EL (cell line): Measurements from ENCODE around the gene PCLAF.
"Not testable (repeated sequence)": the region's sequence is repeated elsewhere in the genome, so short reads cannot be mapped to it uniquely, and the experiment has no call there.

Source experiments
- DNase-seq: peaks from one replicate; pipeline ENCODE4 v3.0.0-alpha.2; 2016

The PCLAF gene

DNA sequence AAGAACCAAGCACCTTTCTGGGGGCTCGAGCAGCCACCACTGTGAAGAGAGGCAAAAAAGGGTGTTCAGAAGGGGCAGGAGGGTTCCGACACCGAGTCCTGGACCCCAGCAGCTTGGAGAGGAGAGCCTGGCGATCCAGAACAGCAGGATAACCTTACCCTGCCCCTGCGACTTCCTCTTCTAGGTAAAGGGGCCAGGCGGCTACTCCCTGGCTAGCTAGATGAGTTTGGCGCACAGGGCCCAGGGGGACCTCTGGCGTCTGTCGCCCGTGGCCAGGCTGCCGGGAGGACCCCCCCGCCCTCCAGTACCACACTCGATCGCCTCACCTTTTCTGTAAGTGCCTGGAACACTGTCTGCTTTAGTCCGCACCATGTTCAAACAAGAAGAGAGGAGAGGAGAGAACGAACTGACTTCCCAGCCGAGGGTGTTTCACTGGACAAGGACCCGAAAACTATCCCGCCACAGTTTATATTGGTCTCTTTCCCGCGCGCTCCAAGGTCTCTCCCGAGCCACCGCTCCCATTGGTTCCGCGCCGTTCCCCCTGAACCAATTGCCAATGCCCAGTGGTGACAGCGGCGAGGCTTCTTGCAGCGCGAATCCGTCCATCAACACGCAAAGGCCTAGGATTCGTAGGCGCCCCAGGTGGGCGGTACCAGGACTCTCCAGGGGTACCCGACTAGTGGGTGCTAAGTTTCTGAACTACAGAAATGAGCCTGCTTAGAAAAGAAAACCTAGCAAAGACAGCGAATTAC lies at the start of gene PCLAF:
Gene PCLAF, minus strand, starts transcription at position 442 of the 752 bp plus-strand sequence. Its CDS starts 70 bp downstream, at position 372.
- peak; percentile 99 for DNase-seq

DNA sequence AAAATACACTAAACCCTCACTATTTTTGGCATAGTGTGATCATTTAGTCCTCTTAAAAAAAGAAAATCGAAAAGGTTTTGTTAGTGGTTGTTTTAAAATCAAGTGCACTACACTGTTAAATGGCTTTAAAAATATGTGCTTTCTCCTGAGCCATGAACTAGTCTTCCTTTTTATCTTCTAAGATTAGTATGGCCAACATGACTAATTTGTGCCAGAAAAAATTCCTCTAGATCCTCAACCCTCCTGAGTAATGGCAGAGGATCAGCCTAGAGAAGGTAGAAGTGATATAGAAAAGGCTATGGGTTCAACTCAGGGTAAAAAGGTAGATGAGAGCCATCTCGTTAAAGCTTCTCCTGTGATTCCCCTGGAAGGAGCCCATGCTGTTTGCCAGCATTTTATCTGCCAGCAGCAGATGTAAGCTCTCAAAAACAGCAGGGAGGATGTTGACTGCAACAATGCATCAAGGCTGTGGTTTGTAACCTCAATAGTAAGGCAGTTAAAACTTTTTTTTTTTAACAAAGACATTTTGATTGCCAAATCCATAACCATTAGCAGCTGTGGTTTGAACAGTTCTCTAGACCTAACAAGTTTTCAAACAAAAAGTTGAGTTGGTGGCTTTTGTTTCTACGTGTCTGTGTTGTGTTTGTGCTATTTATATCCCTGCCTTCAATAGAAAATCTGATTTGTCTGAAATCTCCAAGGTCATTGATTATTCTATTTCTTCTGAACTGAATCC lies 48.9 kb upstream of the PCLAF start:
- peak; percentile 57 for DNase-seq

DNA sequence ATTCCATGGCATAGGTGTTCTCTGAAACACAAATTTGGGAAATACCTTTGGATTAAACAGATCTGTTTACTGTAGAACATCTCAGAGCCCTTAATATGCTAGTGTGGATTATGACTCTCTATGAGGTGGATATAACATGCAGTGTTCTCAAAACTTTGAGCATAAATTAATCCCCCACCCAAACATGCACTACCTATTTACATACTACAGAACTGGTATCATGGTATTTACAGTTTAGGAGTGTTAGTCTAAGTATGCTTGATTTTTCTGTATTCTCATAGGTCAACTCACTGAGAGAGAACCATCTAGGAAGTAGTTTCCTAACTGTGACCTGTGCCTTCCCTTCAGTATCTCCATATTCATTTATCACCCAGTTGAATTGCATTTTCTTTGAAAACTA lies 48.2 kb upstream of the PCLAF start:
- no peak for DNase-seq

DNA sequence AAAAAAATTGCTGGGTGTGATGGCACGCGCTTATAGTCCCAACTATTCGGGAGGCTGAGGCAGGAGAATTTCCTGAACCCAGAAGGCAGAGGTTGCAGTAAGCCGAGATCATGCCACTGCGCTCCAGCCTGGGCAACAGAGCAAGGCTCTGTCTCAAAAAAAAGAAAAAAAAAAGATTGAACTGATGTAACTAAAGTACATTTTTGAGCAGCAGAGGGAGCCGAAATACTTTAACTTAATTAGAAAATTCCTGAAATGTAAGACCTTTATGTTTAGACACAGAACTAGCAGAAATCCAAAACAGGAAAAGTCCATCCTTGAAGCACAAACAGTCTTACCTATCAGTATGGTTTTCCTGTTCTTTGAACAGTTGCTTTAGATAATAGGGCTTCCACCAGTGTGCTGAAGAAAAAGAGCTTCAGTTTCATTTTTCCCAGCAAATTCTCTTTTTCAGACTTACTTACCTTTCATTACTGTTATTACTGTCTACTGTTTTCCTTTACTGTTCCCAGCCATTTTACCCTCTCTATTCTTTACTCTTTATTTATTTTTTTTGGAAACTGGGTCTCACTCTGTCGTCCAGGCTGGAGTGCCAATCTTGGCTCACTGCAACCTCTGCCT lies 45.7 kb upstream of the PCLAF start:
- peak; percentile 35 for DNase-seq

- DNase-seq: no peak
Observed at GRCh38 chr15:64425221-64425620, 44.0 kb upstream of the PCLAF start.

DNA sequence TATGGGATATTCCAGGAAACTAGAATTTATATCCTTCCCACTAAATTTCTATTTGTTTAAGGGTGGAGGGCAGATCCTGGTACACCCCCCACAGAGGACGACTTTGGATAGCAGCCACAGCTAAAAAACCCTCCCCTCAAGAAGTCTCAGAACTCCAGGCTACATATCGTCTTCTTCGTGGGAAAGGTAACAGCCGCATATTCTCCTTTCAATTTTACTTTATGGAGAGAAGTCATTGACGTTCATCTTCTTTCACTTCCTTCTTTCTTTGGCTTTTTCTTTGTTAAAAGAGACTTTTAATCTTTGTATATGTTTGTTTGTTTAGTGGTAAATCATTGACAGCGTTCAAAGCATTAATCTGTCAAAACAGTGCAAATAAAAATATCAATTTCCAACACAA lies 42.7 kb upstream of the PCLAF start:
- DNase-seq: no peak

GRCh38 chr15:64422697-64423096 lies 41.5 kb upstream of the PCLAF start:
- no peak for DNase-seq

DNA sequence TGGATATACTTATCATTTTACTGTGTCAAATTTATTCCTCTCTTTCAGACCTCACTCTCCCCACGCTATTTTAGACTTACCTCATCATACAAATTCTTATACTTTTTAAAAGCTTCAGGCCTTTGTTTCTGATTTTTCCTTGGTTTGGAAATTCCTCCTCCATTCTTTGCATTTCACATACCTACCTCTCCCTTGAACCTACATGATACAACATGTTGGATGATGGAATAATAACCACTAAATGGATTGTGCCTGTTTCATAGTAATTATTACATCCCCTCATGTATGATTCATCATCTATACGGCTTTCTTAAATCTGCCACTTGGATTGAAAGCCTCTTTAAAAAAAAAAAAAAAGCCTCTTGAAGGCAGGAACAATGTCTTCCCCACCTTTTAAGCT lies 31.0 kb upstream of the PCLAF start:
- no peak for DNase-seq

DNA sequence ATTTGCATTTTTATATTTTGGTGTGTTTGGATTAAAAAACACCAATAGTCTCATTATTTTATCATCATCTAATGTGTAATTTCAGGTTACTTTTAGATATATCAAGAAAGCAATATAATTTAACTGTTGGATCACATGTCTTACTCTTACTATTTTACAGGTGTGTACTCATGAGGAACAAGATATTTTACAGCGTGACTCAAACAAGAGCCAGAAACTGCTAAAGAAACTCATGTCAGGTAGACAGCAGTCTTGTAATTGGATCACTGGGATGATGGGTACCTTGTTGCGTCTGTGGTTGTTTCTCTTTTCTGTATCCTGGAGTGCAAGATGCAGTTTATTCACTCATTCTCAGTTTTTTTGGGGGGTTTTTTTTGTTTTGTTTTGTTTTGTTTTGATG lies 19.3 kb upstream of the PCLAF start:
- DNase-seq: no peak

DNA sequence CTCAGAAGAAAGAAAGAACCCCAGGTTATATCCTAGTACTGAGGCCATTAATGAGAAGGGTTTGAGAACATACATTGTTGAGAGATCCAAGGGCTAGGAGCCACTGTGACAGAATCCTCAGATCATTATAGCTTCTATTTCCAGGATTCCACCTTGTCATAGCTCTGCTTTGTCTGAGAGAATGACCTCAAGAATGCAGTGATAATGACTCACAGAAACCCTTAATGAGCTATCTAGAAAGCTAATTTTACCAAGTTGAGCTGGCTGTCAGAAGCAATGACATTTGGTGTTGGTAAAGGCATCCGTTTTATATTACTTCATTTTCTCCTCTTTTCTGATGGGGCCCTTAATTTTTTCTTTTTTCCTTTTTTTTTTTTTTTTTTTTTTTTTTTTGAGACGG lies 17.3 kb upstream of the PCLAF start:
- DNase-seq: no peak

- DNase-seq: no peak
Observed at GRCh38 chr15:64396789-64397188, 15.5 kb upstream of the PCLAF start.

GRCh38 chr15:64392471-64392870 lies 11.2 kb upstream of the PCLAF start:
- not testable (repeated sequence) for DNase-seq

DNA sequence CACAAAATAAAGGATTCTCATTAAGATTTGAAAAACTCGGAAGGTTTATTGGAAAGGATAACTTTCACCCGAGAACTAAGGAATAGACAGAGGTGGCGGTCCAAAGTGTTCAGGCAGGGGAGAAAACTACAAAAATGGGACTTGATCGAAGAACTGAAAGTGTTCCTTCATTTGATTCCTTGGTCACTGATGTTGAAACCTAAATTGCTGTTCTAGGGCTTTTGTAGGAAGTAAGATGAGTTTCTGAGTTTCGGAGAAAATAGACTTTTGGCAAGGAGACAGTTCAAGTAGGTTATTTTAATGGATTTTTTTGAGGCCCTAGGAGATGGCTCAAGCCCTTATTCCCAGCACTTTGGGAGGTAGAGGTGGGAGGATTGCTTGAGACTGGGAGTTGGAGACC lies 7.8 kb upstream of the PCLAF start:
- no peak for DNase-seq

GRCh38 chr15:64387562-64388168 lies 6.4 kb upstream of the PCLAF start, which contains the start of gene TRIP4:
TSS of gene TRIP4 (plus strand) at chr15:64387836. CDS start at chr15:64387864, 28 bp downstream.
- peak; percentile 97 for DNase-seq

DNA sequence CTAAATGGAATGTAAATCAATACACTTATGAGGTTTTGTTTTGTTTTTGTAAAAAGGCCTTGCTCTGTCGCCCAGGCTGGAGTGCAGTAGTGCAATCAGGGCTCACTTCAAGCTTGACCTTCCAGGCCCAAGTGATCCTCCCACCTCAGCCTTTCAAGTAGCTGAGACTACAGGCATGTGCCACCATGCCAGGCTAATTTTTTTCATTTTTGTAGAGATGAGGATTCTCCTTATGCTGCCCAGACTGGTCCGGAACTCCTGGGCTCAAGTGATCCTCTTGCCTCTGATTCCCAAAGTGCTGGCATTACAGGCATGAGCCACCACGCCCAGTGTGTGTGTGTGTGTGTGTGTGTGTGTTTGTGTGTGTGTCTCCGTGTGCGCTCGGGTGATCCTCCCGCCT lies 5.0 kb upstream of the PCLAF start:
- DNase-seq: no peak

DNA sequence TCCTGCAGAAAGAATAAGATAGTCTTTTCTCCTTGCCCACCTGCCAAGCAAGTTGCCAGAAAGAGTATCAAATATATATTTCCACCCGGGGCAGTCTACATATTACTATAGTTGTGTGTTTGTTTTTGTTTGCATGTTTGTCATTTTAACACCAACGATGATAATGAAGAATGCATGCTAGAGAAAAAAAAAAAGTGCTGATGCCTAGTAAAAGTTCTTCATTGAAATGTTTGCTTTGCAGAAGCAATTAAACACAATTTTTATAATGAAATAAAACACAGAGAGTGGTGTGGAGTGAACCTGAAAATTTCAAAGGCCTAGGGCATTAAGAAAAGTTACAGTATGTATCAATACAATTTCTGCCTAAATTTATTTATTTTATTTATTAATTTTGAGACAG lies 2.5 kb upstream of the PCLAF start:
- no peak for DNase-seq

GRCh38 chr15:64380130-64380870 lies 941 bp downstream of the PCLAF start:
- DNase-seq: not testable (repeated sequence)

GRCh38 chr15:64379216-64379960 lies 1.9 kb downstream of the PCLAF start:
- peak; percentile 41 for DNase-seq

GRCh38 chr15:64373360-64373759 lies 7.9 kb downstream of the PCLAF start:
- DNase-seq: no peak

DNA sequence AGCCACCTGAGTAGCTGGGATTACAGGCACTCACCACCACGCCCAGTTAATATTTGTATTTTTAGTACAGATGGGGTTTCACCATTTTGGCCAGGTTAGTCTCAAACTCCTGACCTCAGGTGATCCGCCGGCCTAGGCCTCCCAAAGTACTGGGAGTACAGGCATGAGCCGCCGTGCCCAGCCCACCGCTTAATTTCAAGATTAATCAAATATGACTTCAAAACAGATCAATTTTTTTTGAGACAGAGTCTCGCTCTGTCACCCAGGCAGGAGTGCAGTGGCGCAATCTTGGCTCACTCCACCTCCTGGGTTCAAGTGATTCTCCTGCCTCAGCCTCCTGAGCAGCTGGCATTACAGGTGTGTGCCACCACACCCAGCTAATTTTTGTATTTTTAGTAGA lies 9.9 kb downstream of the PCLAF start:
- DNase-seq: not testable (repeated sequence)

DNA sequence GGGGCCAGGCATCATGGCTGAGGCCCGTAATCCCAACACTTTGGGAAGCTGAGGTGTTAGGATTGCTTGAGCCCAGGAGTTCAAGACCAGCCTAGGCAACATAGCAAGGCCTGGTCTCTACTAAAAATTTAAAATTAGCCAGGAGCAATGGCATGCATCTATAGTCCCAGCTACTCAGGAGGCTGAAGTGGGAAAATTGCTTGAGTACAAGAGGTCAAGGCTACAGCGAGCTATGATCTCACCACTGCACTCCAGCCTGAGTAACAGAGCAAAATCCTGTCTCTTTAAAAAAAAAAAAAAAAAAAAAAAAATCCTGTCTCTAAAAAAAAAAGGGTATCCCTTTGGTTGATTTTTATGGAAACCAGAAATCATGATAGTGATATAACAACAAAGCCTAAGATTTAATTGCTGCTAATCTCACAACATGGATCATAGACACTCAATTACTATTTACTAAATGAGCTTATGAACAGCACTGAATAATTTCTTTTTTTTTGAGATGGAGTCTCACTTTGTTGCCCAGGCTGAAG lies 12.1 kb downstream of the PCLAF start:
- DNase-seq: peak; percentile 30

DNA sequence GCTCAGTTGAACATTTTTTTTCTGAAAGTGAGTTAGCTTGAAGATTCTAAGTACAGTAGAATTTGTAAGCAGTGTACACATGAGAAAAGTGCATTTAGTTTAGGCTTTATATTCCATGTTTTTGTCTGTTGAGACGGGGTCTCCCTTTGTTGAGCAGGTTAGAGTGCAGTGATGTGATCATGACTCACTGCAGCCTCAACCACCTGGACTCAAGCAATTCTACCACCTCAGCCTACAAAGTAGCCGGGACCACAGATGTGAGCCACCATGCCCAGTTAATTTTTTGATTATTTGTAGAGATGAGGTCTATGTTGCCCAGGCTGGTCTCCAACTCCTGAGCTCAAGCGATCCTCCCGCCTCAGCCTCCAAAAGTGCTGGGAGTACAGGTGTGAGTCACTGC lies 20.0 kb downstream of the PCLAF start:
- no peak for DNase-seq
